ENCODE results near the gene SLC6A2.

- TF ChIP-seq CTCF (IDR thresholded peaks at IDR 0.05) (no peak), POLR2A (IDR thresholded peaks at IDR 0.05) (no peak)
Measured at GRCh38 chr16:55623640-55624039, 32.1 kb upstream of the SLC6A2 start.

Data from vagina (tissue), 2 donors.